NCI-H2196 treated with DMSO at 0.1 percent for 48 hours (cell line): ENCODE results near the gene CALY.

Source experiments
- DNase-seq: peaks from one replicate; lab custom pipeline; 2025; ENCODE audit not compliant: unreplicated experiment; lab: John Stamatoyannopoulos, UW

Gene CALY

GRCh38 chr10:133351408-133352318, 15.0 kb upstream of the CALY start:
- no peak for DNase-seq

- no peak for DNase-seq
Measured at GRCh38 chr10:133350950-133351329, 14.2 kb upstream of the CALY start.

- no peak for DNase-seq
Measured at GRCh38 chr10:133350283-133350949, 13.7 kb upstream of the CALY start.

- no peak for DNase-seq
Measured at GRCh38 chr10:133349577-133350011, 12.9 kb upstream of the CALY start.

GRCh38 chr10:133349160-133349568, 12.5 kb upstream of the CALY start:
- DNase-seq = no peak

- DNase-seq = no peak
Measured at GRCh38 chr10:133347710-133348517, 11.2 kb upstream of the CALY start.

GRCh38 chr10:133346413-133346812, 9.7 kb upstream of the CALY start:
- no peak for DNase-seq

- DNase-seq = no peak
Measured at GRCh38 chr10:133344236-133344635, 7.5 kb upstream of the CALY start.

GRCh38 chr10:133343558-133343957, 6.9 kb upstream of the CALY start:
- DNase-seq = no peak

GRCh38 chr10:133342942-133343341, 6.2 kb upstream of the CALY start:
- no peak for DNase-seq

- DNase-seq = no peak
Measured at GRCh38 chr10:133341983-133342382, 5.3 kb upstream of the CALY start.

GRCh38 chr10:133339708-133340380, 3.1 kb upstream of the CALY start:
- no peak for DNase-seq

- DNase-seq = no peak
Measured at GRCh38 chr10:133338080-133339071, 1.7 kb upstream of the CALY start.

GRCh38 chr10:133337370-133337725, 652 bp upstream of the CALY start:
- no peak for DNase-seq

- no peak for DNase-seq
Measured at GRCh38 chr10:133336118-133336576, 549 bp downstream of the CALY start.

GRCh38 chr10:133335246-133336117, 1.2 kb downstream of the CALY start:
- no peak for DNase-seq

- no peak for DNase-seq
Measured at GRCh38 chr10:133334503-133335245, 2.0 kb downstream of the CALY start.
